HL-60 (cell line): ENCODE measurements around the gene ALLC.

Experiments
- POLR2AphosphoS5 ChIP-seq: IDR thresholded peaks from 2 replicates; pipeline ENCODE4 v1.6.1; 2012; ENCODE audit warnings: low read depth
- REST ChIP-seq: IDR thresholded peaks from 2 replicates; pipeline ENCODE4 v1.6.1; 2012; ENCODE audit warnings: low read depth; ENCODE audit not compliant: insufficient replicate concordance
- TF ChIP-seq, protein P1 (sequence below): IDR thresholded peaks from one replicate; pipeline ENCODE4 v1.5.1; 2011; ENCODE audit warnings: low read length, control low read depth, inconsistent platforms; ENCODE audit not compliant: insufficient read depth

DNA sequence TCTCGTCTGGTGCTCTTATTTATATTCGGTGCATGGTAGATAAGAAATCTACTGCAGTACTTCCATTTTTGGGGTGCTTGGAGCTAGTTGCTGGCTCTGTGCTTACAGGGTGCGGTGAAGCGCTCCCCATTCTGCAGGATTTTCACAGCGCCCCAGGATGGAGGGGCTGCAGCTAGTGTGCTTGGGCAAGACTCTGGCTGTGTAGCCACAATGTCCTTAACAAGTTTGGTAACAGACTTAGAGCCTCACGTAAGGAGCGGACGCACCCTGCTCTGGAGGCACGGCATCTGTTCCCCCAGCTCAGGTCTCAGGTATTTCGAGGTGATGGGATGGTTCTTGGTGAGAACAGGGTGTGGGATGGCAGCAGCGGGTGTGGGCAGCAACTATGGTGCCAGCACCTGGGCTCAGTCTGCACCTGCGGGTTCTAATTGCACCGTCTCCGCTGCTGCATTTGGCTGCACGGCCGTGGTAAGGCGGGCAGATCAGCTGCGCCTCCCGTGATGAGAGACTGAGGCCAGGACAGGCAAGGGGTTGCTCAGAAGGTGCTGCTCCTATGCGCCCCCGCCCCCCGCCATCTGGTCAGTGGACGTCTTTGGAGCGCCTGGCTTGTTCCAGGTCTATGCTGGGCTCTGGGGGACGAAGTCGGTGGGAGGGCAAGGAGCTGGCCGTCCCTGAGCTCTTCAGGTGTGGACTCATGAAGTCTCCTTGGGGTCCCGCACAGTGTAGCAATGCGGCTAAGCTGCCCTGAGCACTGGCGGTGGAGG is 20.1 kb upstream of the ALLC start:
- TF ChIP-seq, protein P1, sequence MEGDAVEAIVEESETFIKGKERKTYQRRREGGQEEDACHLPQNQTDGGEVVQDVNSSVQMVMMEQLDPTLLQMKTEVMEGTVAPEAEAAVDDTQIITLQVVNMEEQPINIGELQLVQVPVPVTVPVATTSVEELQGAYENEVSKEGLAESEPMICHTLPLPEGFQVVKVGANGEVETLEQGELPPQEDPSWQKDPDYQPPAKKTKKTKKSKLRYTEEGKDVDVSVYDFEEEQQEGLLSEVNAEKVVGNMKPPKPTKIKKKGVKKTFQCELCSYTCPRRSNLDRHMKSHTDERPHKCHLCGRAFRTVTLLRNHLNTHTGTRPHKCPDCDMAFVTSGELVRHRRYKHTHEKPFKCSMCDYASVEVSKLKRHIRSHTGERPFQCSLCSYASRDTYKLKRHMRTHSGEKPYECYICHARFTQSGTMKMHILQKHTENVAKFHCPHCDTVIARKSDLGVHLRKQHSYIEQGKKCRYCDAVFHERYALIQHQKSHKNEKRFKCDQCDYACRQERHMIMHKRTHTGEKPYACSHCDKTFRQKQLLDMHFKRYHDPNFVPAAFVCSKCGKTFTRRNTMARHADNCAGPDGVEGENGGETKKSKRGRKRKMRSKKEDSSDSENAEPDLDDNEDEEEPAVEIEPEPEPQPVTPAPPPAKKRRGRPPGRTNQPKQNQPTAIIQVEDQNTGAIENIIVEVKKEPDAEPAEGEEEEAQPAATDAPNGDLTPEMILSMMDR: no peak
- no peak for TF ChIP-seq POLR2AphosphoS5
- TF ChIP-seq REST: no peak
